Testis (tissue), 2 donors: ENCODE results near the gene ASTN1.

Source experiments
- CTCF ChIP-seq, 3 experiments: fragments of 450-650 bp in 2 of 3; fragments of 200-600 bp in 1 of 3; sonication (generic) in 1 of 3; IDR thresholded peaks; one replicate each; pipeline ENCODE4 v1.5.1; 2016 to 2019; ENCODE audit warnings: antibody characterized with exemption in 3 of 3, mild to moderate bottlenecking in 2 of 3, moderate library complexity in 1 of 3
- POLR2A ChIP-seq: fragments of 450-650 bp; IDR thresholded peaks from one replicate; pipeline ENCODE4 v1.6.1; 2017; ENCODE audit warnings: antibody characterized with exemption, mild to moderate bottlenecking, moderate library complexity

DNA sequence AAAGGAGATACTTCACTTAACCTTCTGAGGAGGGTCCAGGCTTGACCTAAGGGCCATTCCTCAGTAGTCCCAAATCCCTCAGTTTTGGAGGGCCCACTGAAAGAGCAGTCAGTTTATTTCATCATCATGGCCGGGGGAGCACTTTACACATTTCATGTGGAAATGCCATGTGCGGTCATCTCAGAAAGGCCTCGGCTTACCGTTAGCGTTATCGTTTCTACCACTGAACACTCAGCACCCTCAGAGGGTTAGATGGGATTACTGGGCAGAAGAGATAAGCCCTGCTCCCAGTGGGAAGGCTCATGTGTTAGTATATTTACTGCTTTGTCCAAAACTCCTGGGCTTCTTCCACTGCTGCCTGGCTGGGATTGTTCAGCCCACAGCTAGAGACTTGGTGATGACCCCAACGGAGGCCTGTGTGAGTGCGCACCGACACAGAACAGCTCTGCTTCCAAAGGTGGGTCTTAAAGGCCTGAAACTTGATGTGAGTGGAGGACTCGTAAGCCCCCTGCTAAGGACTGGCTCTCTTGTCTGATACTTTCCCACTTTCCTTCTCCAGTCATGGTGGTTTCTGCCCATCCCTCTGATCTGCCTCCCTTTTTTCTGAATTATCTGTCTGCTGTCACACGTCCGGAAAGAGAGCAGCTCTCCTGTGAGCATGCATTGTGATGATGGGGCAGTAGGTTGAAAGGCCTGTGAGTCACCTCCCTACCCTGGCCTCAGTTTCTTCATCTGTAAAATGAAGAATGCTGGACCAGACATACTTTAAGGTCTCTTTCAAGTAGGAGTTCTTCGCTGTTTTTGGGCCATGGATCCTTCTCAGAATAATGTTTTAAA, 284.5 kb downstream of the ASTN1 start:
- no peak for TF ChIP-seq POLR2A
- TF ChIP-seq CTCF (IDR thresholded peaks at IDR 0.05): no peak
